Upper lobe of left lung (tissue), 4 donors: Measurements from ENCODE around the gene DKC1.

Experiments
- EP300 ChIP-seq, 4 donors: sonication (generic); formaldehyde crosslinking; IDR thresholded peaks; one replicate each; pipeline ENCODE4 v1.5.1; 2017; ENCODE audit warnings: antibody characterized with exemption in 4 of 4, control low read depth in 2 of 4
- POLR2A ChIP-seq, 4 donors: fragments of 450-650 bp; IDR thresholded peaks; one replicate each; pipeline ENCODE4 v1.5.1; 2016 to 2017; ENCODE audit warnings: antibody characterized with exemption in 4 of 4, mild to moderate bottlenecking in 2 of 4
- TF ChIP-seq, protein P1 (sequence below), 6 experiments: fragments of 450-650 bp in 4 of 6; fragments of 200-600 bp in 2 of 6; sonication (generic) in 2 of 6; IDR thresholded peaks; one replicate each; pipeline ENCODE4 v1.5.1; 2016 to 2019; ENCODE audit warnings: antibody characterized with exemption in 6 of 6

DNA sequence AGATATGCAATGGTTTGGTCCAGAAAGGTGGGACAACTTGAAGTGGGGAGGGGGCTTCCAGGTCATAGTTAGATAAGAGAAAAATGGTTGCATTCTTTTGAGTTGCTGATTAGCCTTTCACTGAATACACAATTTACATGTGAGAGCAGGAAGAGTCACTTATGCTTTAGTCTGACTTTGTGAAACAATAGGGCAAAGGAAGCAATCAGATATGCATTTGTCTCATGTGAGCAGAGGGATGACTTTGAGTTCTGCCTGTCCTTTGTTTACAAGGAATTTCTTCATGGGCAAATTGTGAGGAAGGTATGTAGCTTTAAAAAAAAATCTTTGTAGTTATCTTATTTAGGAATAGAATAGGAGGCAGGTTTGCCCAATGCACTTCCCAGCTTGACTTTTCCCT is 58.9 kb downstream of the DKC1 start:
- TF ChIP-seq, protein P1, sequence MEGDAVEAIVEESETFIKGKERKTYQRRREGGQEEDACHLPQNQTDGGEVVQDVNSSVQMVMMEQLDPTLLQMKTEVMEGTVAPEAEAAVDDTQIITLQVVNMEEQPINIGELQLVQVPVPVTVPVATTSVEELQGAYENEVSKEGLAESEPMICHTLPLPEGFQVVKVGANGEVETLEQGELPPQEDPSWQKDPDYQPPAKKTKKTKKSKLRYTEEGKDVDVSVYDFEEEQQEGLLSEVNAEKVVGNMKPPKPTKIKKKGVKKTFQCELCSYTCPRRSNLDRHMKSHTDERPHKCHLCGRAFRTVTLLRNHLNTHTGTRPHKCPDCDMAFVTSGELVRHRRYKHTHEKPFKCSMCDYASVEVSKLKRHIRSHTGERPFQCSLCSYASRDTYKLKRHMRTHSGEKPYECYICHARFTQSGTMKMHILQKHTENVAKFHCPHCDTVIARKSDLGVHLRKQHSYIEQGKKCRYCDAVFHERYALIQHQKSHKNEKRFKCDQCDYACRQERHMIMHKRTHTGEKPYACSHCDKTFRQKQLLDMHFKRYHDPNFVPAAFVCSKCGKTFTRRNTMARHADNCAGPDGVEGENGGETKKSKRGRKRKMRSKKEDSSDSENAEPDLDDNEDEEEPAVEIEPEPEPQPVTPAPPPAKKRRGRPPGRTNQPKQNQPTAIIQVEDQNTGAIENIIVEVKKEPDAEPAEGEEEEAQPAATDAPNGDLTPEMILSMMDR (IDR thresholded peaks at IDR 0.05), result no peak
- no peak for TF ChIP-seq POLR2A (IDR thresholded peaks at IDR 0.05)
- no peak for TF ChIP-seq EP300 (IDR thresholded peaks at IDR 0.05)
